Neural progenitor cell (in vitro differentiated cells): ENCODE data around the gene FRMPD2. TPM values are rescaled to one million over a fixed set of nuclear protein-coding genes. Genes with fewer than 3 reads are reported as not detected.
"Not testable (repeated sequence)": the region's sequence is repeated elsewhere in the genome, so short reads cannot be mapped to it uniquely, and the experiment has no call there.

ENCODE experiments used
- DNase-seq: peaks from one replicate; pipeline ENCODE4 v3.0.0-alpha.2; 2016; ENCODE audit warnings: low spot score
- H2AFZ ChIP-seq: fragments of 200-600 bp; sonication (generic); replicated peaks from 2 replicates; pipeline ENCODE4 v1.6.1; 2016; ENCODE audit warnings: antibody characterized with exemption
- H3F3A ChIP-seq: fragments of 200-600 bp; sonication (generic); 2 replicates; pipeline ENCODE4 v1.6.1; 2016; ENCODE audit warnings: antibody characterized with exemption, low read depth
- H3K27ac ChIP-seq: fragments of 200-600 bp; sonication (generic); 2 replicates; pipeline ENCODE4 v1.5.1; 2016; ENCODE audit warnings: mild to moderate bottlenecking
- H3K27me3 ChIP-seq: fragments of 200-600 bp; sonication (generic); 2 replicates; pipeline ENCODE4 v1.6.1; 2016; ENCODE audit warnings: mild to moderate bottlenecking, moderate library complexity
- H3K36me3 ChIP-seq: fragments of 200-600 bp; sonication (generic); 2 replicates; pipeline ENCODE4 v1.5.1; 2016
- H3K4me1 ChIP-seq: fragments of 200-600 bp; sonication (generic); 2 replicates; pipeline ENCODE4 v1.6.1; 2016; ENCODE audit warnings: mixed run types
- H3K4me2 ChIP-seq: fragments of 200-600 bp; sonication (generic); 2 replicates; pipeline ENCODE4 v1.6.1; 2016
- H3K4me3 ChIP-seq: fragments of 200-600 bp; sonication (generic); 2 replicates; pipeline ENCODE4 v1.5.1; 2016
- H3K79me2 ChIP-seq: fragments of 200-600 bp; sonication (generic); 2 replicates; pipeline ENCODE4 v1.6.1; 2016; ENCODE audit warnings: low read depth
- H3K9ac ChIP-seq: fragments of 200-600 bp; sonication (generic); 2 replicates; pipeline ENCODE4 v1.6.1; 2016
- H3K9me3 ChIP-seq: fragments of 200-600 bp; sonication (generic); 2 replicates; pipeline ENCODE4 v1.5.1; 2016; ENCODE audit warnings: low read depth
- H4K20me1 ChIP-seq: fragments of 200-600 bp; sonication (generic); 2 replicates; pipeline ENCODE4 v1.6.1; 2016; ENCODE audit warnings: low read depth
- H3K27ac Mint-ChIP-seq: 3 replicates; pipeline ENCODE4 v1.8.0; 2021; ENCODE audit warnings: mixed read lengths
- H3K27me3 Mint-ChIP-seq: 2 replicates; pipeline ENCODE4 v1.8.0; 2022; ENCODE audit warnings: low read depth, mild to moderate bottlenecking, inconsistent platforms, moderate library complexity, mixed read lengths; ENCODE audit not compliant: insufficient read depth
- H3K36me3 Mint-ChIP-seq: 3 replicates; pipeline ENCODE4 v1.8.0; 2021; ENCODE audit warnings: mixed read lengths
- H3K4me1 Mint-ChIP-seq: 3 replicates; pipeline ENCODE4 v1.8.0; 2021; ENCODE audit warnings: mixed read lengths
- H3K4me3 Mint-ChIP-seq: 3 replicates; pipeline ENCODE4 v1.8.0; 2021; ENCODE audit warnings: mild to moderate bottlenecking, moderate library complexity, mixed read lengths
- H3K9me3 Mint-ChIP-seq: 3 replicates; pipeline ENCODE4 v1.8.0; 2020; ENCODE audit warnings: mixed read lengths
- CTCF ChIP-seq: fragments of 200-600 bp; sonication (generic); IDR thresholded peaks from 2 replicates; pipeline ENCODE4 v1.5.1; 2017; ENCODE audit warnings: antibody characterized with exemption, mild to moderate bottlenecking
- EZH2 ChIP-seq: fragments of 200-600 bp; sonication (generic); IDR thresholded peaks from 2 replicates; pipeline ENCODE4 v1.6.1; 2017; ENCODE audit warnings: antibody characterized with exemption, mild to moderate bottlenecking, moderate library complexity
- EZH2phosphoT487 ChIP-seq: fragments of 200-600 bp; sonication (generic); IDR thresholded peaks from 2 replicates; pipeline ENCODE4 v1.6.1; 2017; ENCODE audit warnings: antibody characterized with exemption
- total RNA-seq: library from RNA; depleted of rRNA; stranded (reverse); fragments of >200 nt; gene quantifications from 2 replicates; pipeline ENCODE4 v1.2.3, GENCODE V29; 2015; ENCODE audit warnings: low replicate concordance

Gene FRMPD2
- total RNA-seq, 1 donor from 2014 or later, result not detected

- Mint-ChIP-seq H3K4me3 (no peak overlapping the region), H3K4me1 (peaks cover 29% of the 10 kb centered on the region), H3K36me3 (no peaks in the 10 kb centered on the region), H3K9me3 (no peaks in the 10 kb centered on the region), H3K27me3 (peaks cover 15% of the 10 kb centered on the region), H3K27ac (no peak overlapping the region)
- H3K9me3 ChIP-seq, result no peaks in the 10 kb centered on the region
- no peak overlapping the region for H3K27ac ChIP-seq
- no peak overlapping the region for H3K4me3 ChIP-seq
- TF ChIP-seq EZH2phosphoT487 (no peak), CTCF (no peak), EZH2 (no peak)
- H3K4me1 ChIP-seq, result peaks cover 6% of the 10 kb centered on the region
- H3K79me2 ChIP-seq, result no peaks in the 10 kb centered on the region
- H3F3A ChIP-seq, result no peaks in the 10 kb centered on the region
- no peak for DNase-seq
- H3K27me3 ChIP-seq, result no peaks in the 10 kb centered on the region
- no peaks in the 10 kb centered on the region for H3K36me3 ChIP-seq
- H2AFZ ChIP-seq, result no peak overlapping the region
- no peak overlapping the region for H3K4me2 ChIP-seq
- no peak overlapping the region for H3K9ac ChIP-seq
- H4K20me1 ChIP-seq, result no peaks in the 10 kb centered on the region
Observed at GRCh38 chr10:48184224-48184623, 90.3 kb downstream of the FRMPD2 start.

- H3K4me1 Mint-ChIP-seq, H2AFZ ChIP-seq, H3K9me3 Mint-ChIP-seq, H3K4me3 ChIP-seq, H3F3A ChIP-seq, H3K4me3 Mint-ChIP-seq, H3K9me3 ChIP-seq, H3K27me3 Mint-ChIP-seq, H3K4me1 ChIP-seq, H3K36me3 ChIP-seq, H3K27ac ChIP-seq, H3K27ac Mint-ChIP-seq, H3K79me2 ChIP-seq, H3K36me3 Mint-ChIP-seq, H4K20me1 ChIP-seq, H3K27me3 ChIP-seq, H3K9ac ChIP-seq, H3K4me2 ChIP-seq: not testable (repeated sequence)
- peak; percentile 12 for DNase-seq
Observed at GRCh38 chr10:48172715-48173114, 101.8 kb downstream of the FRMPD2 start.

GRCh38 chr10:48160670-48161069 is 113.8 kb downstream of the FRMPD2 start:
- not testable (repeated sequence) for H3K27ac Mint-ChIP-seq
- peak; percentile 44 for TF ChIP-seq CTCF

GRCh38 chr10:48160163-48160562 is 114.3 kb downstream of the FRMPD2 start:
- not testable (repeated sequence) for H3K27ac ChIP-seq, H3K4me3 Mint-ChIP-seq, H3K9me3 ChIP-seq, H3K4me1 Mint-ChIP-seq, H3K4me1 ChIP-seq, H4K20me1 ChIP-seq, H3K27ac Mint-ChIP-seq, H3K9me3 Mint-ChIP-seq, H3K9ac ChIP-seq, H2AFZ ChIP-seq, H3K79me2 ChIP-seq, H3K36me3 ChIP-seq, H3K27me3 ChIP-seq, H3K4me2 ChIP-seq, H3K4me3 ChIP-seq, H3F3A ChIP-seq, DNase-seq, H3K27me3 Mint-ChIP-seq, H3K36me3 Mint-ChIP-seq

More at GRCh38 chr10:48160670-48161069, 113.8 kb downstream of the FRMPD2 start:
- not testable (repeated sequence) for H3F3A ChIP-seq, H3K36me3 Mint-ChIP-seq, H3K36me3 ChIP-seq, H3K9me3 ChIP-seq, H3K4me3 ChIP-seq, H2AFZ ChIP-seq, H3K9ac ChIP-seq, H3K4me1 ChIP-seq, H3K9me3 Mint-ChIP-seq, H3K27me3 ChIP-seq, H3K27me3 Mint-ChIP-seq, H3K4me2 ChIP-seq, H3K4me3 Mint-ChIP-seq, H3K79me2 ChIP-seq, H4K20me1 ChIP-seq, H3K27ac ChIP-seq, DNase-seq, H3K4me1 Mint-ChIP-seq

- not testable (repeated sequence) for H3K27ac ChIP-seq, H3K9ac ChIP-seq, H3K27ac Mint-ChIP-seq, H3K4me1 ChIP-seq, H3K9me3 Mint-ChIP-seq, H3K4me2 ChIP-seq, H2AFZ ChIP-seq, H3K79me2 ChIP-seq, H3K4me3 ChIP-seq, H3K9me3 ChIP-seq, H3K27me3 ChIP-seq, H3K27me3 Mint-ChIP-seq, H3K4me1 Mint-ChIP-seq, H4K20me1 ChIP-seq, H3F3A ChIP-seq, DNase-seq, H3K36me3 Mint-ChIP-seq, H3K4me3 Mint-ChIP-seq, H3K36me3 ChIP-seq
Observed at GRCh38 chr10:48154211-48155140, 120.0 kb downstream of the FRMPD2 start.

GRCh38 chr10:48147643-48148042 is 126.9 kb downstream of the FRMPD2 start:
- H3K27me3 ChIP-seq, H3K27me3 Mint-ChIP-seq, H3K27ac ChIP-seq: not testable (repeated sequence)

More at GRCh38 chr10:48147643-48148042, 126.9 kb downstream of the FRMPD2 start:
- H3K9ac ChIP-seq, H3K27ac Mint-ChIP-seq, H3K4me1 ChIP-seq, H3K9me3 Mint-ChIP-seq, H3K79me2 ChIP-seq, H3K4me3 ChIP-seq, H3K4me1 Mint-ChIP-seq, H3K4me3 Mint-ChIP-seq, H3K36me3 ChIP-seq, H3F3A ChIP-seq, DNase-seq, H3K9me3 ChIP-seq, H2AFZ ChIP-seq, H3K4me2 ChIP-seq, H4K20me1 ChIP-seq, H3K36me3 Mint-ChIP-seq: not testable (repeated sequence)
